VCaP (cell line): Measurements from ENCODE around the gene GDI2.

Source experiments
- H3K27ac ChIP-seq: fragments of 450-650 bp; 2 replicates; pipeline ENCODE4 v1.5.1; 2017
- TF ChIP-seq, protein P1 (sequence below): fragments of 450-650 bp; conservative IDR thresholded peaks from 2 replicates; pipeline ENCODE4 v1.5.1; 2017; ENCODE audit warnings: mild to moderate bottlenecking, moderate library complexity

Gene GDI2

DNA sequence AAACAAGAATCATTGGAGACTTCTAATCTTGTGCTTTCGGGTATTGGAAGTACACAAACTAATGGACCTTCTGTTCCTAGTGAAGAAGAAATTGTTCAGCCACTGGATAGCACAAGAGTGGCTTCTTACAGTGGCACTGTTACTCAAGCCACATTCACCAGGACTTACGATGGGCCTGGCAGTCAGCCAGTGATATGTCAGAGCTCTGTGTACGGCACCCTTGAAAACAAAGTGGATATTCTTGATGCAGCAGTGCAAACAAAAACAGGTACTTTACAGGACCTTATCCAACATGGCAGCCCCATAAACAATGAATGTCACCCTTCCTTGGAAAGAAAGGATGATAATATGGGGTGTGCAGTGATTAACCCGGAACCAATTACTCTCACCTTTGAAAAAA lies 67.0 kb downstream of the GDI2 start:
- TF ChIP-seq, protein P1, sequence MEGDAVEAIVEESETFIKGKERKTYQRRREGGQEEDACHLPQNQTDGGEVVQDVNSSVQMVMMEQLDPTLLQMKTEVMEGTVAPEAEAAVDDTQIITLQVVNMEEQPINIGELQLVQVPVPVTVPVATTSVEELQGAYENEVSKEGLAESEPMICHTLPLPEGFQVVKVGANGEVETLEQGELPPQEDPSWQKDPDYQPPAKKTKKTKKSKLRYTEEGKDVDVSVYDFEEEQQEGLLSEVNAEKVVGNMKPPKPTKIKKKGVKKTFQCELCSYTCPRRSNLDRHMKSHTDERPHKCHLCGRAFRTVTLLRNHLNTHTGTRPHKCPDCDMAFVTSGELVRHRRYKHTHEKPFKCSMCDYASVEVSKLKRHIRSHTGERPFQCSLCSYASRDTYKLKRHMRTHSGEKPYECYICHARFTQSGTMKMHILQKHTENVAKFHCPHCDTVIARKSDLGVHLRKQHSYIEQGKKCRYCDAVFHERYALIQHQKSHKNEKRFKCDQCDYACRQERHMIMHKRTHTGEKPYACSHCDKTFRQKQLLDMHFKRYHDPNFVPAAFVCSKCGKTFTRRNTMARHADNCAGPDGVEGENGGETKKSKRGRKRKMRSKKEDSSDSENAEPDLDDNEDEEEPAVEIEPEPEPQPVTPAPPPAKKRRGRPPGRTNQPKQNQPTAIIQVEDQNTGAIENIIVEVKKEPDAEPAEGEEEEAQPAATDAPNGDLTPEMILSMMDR, result no peak
- H3K27ac ChIP-seq, result peak overlapping the region; percentile 90

DNA sequence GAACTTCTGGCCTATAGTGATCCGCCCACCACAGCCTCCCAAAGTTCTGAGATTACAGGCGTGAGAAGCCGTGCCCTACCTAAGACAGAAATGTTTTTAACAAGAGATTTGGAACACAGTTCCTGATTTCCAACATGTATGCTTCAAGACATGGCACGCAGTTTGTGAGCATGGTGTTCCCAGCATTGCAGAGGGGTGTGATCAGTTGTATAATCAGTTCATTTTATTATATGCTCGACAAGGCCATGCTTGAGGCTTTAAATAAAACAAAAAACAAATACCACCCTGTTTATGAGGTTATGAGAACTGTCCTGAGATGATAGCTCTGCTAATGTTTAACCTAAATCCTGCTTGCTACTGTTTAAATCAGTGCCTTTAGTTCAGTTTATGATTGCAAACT lies 68.4 kb downstream of the GDI2 start:
- H3K27ac ChIP-seq, result peak overlapping the region; percentile 90
- TF ChIP-seq, protein P1, result no peak

DNA sequence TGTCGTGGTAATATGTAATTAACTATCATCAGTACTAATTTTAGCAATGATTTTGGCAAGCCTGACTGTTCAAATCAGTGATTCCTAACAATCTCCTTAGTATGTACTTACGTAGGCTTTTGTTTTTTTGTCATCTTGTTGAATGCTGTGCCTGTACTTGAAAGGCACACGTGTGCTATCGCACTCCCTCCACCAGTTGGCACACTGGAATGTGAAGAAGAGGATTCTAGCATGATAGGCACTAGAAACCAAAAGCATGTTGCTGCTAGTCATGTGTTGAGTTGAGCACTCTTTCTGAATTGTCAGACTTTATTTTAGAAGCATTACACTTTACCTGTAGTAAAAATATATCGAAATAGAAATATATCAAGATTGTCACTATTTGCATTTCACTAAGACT lies 69.5 kb downstream of the GDI2 start:
- H3K27ac ChIP-seq, result peak overlapping the region; percentile 90
- TF ChIP-seq, protein P1, result no peak

DNA sequence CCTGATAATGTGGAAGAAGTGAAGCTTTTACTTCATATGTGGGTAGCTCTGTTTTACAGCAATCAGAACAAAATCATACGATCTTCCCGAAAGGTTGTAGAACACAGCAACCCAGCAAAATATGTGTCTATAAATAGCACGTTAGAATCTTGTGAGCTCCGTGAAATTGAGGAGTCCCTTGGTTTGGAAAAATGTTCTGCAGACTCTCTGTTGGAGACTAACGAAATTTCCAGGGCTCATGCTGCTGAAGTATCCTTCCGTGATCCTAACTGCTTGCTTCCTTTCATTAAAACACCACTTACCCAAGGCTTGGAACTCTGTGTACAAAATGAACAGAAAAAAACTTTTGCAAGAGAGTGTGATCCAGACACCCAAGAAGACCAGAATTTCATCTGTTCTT lies 71.1 kb downstream of the GDI2 start:
- TF ChIP-seq, protein P1, result no peak
- H3K27ac ChIP-seq, result no peak overlapping the region

DNA sequence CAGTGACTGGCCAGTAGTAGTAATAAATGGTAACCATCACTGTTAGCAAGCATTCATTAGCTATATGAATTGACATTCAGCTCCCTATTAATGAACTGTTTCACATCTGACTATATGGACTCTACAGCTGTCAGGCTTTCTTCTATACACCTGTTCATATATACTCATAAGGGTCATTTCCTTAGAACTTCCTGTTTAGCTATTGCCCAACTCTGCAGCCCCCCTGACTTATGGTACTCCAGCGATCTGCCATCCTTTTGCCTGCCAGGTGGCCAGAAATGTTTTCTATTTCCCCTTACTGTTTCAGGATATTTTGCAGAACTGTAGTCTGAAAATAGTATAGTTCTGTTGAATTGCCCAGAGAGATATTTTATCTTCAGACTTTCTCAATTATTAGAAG lies 72.0 kb downstream of the GDI2 start:
- H3K27ac ChIP-seq, result no peak overlapping the region

DNA sequence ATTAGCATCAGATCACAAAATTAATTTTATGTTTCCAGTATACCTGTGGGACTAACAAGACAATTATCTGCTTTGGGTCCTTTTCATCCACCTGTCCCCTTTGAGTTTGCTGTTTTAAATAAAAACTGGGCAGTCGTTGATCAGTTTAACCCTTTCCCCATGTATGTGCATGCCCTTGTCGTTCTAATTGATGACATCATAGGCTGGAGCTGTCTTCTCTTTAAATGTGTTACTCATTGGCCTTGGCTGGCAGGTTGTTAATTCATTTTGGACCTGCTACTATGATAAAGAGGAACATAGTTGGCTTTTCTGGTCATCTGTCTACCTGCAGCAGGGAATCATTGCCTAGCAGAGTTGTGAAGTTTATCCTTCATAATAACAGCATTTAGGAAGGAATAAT lies 74.8 kb downstream of the GDI2 start:
- TF ChIP-seq, protein P1, result no peak
- no peak overlapping the region for H3K27ac ChIP-seq

More for the DNA sequence above, 72.0 kb downstream of the GDI2 start:
- TF ChIP-seq, protein P1, result no peak

DNA sequence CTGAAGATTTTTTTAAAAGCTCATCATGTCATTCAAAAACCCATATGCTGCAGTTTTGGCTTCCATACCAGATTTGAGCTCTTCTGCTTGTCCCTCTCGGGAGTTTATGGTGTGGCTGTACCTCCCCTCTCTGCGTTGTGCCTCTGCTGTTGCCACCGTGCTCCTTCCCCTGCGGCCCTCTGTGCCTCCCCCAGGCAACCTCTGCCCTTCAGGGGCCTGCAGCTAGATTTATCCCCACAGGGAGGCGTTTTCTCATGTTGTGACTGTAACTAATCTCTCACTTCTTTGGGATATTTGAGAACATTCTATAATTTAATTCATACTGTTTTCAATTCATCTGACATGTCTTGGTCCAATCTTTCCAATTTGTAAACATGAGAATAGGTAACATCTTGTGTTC lies 75.9 kb downstream of the GDI2 start:
- TF ChIP-seq, protein P1, result no peak
- H3K27ac ChIP-seq, result no peak overlapping the region

DNA sequence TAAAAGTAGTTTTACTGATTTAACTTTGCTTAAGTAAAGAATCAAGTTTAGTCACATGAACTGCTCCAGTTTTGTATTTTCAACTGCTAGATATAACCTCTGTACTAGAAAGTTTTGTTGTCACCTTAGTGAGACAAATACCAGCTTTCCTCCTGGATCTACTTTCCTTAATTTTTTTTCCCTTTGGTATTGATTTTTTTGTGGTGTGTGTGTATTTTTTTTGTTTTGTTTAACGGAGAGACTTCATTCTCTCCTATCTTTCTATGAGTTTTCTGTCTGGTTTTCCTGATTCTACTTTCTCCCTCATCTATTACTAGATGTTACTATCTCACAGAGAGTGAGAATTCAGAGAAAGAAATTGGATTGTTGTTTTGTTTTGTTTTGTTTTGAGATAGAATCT lies 76.6 kb downstream of the GDI2 start:
- TF ChIP-seq, protein P1, result no peak
- no peak overlapping the region for H3K27ac ChIP-seq
